ENCODE results near the gene SMAD3. TPM values are rescaled to one million over a fixed set of nuclear protein-coding genes. Genes with fewer than 3 reads are reported as not detected.

The SMAD3 gene
- polyA plus RNA-seq, 5 donors, result 40.4 to 54.0 (median 46.2) TPM

DNA sequence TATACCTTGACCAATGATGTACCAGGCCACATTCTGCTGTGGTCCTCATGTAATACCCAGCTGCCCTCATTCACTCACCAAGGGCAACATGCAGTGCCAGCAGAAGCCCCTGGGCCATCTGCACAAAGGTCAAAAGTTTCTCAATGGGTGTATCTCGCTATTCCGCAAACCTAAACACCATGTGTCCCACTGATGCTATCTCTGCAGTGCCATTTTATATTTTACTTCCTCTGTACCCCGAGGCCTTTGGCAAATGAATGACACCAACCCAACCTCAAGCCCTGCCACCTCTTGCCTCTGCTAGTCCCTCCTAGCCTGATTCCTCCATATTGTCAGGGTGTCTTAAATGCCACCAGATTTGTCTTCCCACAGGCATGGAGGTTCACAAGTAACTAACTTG is 129.9 kb downstream of the SMAD3 start:
- DNase-seq, result no peak

DNA sequence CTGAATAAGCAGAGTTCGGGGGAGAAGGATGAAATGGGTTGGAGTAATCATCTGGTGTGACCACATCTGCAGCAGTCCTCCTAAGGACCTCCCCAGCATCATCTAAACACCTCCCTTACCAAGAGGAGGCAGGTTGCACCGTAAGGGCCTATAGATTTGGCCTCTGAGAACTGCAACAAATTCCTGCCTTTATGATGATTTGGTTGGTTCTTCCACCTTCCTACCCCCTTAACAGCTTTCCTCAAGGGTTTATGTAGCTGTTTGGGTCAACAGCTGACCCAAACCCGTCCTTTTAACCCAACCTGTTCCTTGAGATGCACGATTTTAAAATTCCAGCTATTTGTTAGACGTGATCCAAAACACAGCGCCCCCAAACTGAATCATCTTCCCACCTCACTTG is 130.8 kb downstream of the SMAD3 start:
- DNase-seq, result no peak

DNA sequence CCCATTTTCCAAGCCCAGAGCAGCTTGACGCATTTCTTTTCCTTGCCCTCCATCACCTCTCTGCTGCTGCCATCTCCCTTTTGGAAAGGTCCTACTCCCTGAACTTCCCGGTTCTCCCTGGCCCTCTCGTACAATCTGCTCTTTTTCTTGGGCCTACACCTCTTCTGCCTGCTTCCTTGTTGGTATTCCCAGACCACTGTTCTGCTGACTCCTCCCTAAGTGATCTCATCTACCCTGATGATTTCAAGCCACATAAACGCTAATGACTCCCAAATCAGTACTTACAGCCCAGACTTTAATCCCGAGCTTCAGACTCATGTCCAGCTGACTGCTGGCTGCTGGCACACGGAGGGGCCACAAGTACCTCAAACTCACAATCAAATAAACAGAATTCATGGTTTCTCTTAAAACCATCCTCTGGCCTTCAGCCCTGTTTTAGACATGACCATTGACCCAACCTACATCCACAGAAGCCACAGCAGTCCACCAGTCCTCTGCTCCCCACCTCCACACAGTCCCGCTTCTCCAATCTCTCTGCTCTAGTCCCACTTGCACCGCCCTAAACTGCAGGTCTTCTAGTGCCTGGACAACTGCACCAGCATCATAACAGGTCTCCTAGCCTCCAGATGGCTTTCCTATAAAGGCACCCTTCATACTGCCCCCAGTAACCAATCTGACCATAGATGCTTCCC is 131.4 kb downstream of the SMAD3 start:
- DNase-seq, result no peak

DNA sequence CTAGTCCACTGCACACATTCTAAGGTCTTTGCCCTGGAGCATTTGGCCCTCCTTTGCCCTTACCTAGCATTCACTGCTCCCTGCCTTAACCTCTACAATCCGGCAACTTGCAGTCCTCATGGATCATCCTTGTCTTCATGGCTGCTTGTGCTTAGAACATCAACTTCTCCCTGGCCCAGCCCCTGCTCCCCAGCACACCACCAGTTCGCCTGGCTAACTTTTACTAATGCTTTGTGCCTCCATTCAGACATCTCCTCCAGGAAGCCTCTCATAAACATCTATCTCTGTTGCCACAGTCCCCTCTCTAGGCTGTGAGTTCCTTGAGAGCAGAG is 131.9 kb downstream of the SMAD3 start:
- DNase-seq, result no peak

DNA sequence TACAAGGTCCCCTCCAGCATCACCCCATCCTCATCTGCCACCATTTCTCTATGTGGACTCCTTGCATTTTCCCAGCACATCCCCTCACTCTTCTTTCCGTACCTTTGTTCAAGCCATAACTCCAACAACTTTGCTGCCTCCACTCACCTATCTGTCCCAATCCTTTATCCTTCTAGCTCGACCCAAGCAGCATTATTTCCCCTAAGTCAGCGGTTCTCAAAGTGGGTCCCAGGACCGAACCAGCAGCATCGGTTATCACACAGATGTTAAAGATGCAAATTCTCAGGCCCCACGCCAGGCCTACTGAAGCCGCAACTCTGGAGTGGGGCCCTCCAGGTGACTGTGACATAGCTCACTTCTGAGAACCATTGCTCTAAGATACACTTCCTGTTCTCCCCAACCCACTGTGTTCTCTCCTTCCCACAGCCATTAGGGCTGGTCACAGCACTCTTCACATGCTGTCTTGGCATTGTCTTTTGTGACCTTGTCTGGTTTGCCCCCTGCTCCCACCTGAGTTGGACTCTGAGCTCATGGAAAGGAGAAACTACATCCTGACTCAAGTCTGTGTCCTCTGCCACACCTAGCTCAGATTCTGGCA is 132.9 kb downstream of the SMAD3 start:
- DNase-seq, result no peak

DNA sequence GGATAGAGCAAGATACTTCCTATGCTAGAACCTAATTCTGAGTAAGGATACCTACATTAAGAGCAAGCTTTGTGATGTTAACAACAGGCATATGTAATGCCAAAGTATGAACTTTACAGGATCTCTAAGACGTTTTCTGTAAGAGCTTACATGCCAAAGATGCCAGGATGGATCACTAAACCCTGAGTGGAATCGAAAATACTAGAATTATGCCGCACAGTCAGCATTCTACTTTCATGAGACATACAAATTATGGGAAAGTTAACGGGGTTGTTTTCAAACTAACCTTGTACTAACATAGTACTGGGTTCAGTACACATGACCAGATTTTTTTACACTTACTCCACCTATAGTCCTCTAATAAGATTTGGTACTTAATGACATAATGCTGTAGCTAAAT is 134.0 kb downstream of the SMAD3 start:
- DNase-seq, result no peak

DNA sequence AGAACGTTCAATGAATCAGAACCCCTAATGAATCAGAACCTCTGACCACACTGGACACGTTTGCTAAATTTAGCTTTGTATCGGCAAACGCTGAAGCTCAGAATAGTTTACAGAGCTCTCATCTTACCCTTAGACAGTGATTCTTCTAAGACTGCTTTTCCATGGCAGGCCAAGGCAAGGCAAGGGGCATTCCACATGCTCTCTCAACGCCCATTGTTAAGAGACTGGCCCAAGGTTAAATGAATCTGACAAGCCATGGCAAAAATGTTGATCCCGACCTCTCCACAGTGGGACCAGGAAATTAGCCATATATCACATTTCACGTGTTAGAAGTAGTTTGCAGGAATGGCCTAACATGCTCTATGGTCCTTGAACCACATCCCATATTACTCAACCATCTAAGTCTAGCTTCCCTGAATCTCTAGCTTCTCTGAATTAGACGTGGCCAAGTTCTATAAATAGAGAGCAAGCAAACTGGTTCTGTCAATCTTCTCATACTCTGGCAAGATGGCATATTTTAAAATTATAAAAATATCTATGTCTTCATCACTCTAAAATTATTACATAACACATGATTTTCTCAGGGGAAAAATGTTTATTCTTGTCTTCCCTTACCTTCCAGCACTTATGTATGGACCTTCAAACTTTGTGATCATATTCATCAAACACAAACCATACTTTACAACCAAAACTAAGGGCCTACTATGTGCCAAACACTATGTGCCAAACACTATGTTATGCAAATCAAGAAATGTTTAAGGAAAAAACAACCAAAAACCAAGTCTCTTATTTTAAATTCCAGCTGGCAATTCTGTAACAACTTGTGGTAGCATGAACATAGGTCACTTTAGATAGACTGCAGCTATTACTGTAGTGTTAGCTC is 134.7 kb downstream of the SMAD3 start:
- DNase-seq, result no peak

DNA sequence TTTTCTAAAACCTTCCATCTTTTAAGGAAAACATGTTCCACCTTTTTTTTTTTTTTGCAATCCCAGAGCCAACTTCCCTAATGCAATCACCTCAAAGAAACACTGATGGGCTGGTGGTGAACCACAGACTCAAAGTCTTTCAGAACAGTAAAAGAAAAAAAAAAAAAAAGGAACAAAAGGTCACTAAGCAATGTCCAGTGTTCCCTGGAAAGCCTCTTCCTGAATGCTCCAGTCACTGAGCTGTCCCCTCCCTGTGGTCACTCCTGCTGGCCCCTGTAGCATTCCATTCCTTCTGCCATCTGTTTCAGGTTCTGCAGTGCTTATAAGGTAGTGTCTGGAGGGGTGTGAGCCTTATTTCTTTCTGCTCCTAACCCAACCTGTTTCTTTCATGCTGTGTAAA is 135.7 kb downstream of the SMAD3 start:
- no peak for DNase-seq

DNA sequence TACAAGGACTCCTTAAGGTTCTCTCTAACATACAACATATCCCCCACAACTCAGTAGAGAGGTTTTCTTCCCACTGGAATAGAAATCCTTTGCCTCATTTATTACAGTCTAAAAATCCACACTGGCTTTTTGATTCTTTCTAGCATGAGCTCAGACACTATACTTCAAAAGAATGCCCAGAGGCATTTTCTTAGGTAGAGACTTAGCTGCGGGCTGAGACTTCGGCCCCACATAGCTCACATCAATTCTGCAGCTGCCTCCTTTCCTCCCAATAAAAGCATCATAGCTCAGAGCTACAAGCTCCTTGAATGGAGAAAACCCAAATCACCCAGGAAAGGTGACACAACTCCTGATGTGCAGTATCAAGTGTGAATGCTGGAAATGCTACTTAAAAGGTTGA is 136.7 kb downstream of the SMAD3 start:
- no peak for DNase-seq

DNA sequence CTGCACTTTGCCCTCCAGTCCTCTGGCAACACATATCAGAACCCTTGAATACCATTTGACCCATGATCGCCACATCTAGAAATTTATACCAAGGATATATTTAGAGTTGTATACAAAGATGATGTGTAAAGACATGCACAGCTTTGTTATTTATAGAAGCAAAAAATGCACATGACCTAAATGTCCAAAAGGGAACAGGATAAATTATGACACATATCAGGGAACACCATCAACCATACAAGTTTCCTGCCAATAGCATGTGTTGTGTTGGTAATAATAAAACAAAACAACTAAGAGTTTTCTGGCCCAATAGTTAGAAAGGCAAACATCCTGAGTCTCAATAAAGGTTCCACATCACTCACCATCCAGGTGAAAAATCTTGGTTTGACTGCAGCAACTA is 137.6 kb downstream of the SMAD3 start:
- no peak for DNase-seq

DNA sequence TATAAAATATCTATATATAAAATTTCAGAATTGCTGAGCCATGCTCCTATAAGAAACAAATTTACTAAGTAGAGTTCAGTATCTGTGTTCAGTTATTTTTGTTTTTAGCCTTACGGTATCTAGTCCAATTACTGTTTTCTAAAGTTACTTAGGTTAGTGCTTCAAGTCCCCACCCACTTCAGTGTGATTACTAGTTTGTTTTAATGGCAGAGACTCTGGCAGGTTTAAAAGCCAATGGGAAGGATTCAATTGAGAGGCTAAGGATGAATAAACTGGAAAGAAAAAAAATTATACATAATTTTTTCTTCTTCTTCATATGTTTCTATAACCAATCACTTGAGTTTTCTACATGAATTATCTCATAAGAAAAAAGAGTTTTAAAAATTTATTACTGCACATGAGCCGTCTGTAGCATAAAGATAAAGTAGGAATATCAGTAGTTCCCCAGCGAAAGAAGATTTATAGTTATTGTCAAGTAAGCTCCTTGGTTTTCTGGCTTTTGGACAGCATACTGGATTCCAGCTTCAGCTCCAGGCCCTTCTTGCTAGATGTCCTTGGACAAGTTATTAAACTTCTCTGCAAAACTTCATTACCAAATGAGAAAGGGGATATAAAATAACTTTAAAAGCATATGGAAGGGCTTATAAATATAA is 142.3 kb downstream of the SMAD3 start:
- no peak for DNase-seq

DNA sequence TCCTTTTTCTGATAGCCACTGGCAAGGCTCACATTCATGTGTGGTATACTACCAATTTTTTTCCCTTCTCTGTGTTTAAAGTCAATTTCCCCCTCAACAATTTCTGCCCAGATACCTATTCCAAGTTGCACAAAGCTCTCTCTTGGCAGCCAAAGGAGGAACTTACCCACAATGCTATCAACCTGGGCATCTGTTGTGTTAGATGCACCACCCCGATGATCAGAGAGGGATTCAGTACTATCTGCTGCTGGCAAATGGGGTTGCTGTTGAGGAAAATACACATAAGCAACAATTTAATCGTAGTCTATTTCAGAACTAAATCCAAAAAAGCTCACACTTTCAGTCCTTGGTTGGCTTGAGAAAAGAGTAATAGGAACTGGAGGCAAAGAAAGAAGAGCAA is 143.0 kb downstream of the SMAD3 start:
- DNase-seq, result no peak

DNA sequence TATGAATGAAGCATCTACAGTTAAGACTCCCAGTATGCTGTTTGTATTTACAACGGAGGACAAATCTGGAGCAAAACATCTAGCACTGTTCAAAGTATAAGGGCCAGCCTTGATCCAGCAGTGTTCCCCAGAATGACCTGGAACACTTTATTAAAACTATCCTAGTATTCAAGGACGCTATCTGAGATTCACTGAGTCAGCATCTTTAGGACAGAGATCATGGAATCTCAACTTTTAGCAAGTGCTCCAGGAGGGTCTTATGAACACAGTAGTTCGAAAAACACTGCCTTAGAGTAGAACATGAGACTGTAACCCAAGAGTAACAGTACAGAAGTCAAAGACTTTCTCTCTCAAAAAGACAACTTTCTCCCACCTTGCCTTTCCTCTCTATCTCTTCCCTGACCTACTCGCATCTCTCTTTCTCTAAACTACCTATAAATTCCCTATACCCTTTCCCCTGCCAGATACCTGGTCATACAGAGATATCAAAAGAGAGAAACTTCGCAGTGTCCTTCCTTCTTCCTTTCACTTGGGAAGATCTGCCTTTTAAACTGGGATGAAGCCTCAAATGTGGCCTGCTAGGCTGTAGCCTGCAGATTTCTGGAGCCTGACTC is 145.3 kb downstream of the SMAD3 start:
- no peak for DNase-seq

DNA sequence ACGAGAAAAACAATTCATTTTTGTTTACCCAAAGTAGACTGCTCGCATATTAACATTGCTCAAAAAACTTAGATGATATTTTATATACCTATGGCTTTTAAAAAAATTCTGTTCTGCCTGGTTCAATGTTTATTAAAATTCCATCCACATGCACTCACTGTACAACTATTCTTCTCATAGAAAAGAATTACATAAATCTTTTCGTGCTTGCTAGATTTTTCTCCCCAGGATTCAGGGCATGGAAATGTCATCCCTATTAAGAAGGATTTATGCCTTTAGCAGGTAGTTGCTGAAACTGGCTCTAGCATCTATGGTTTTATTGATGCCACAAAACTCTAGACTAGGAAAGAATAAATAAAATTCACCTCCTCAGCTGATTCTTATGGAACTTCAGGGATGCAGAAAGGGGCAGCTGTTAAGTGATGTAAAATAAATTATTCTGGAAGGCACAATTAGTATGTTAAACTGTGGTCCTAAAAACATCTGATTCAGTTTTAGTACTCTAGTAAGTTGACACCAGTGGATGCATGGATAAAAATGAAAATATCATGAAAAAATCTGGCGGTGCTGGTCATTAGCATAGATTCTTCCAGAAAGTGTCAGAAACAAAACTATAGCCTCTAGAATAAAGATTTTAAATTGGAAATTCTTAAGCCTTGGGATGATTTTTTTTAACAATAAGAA is 147.4 kb downstream of the SMAD3 start:
- no peak for DNase-seq

DNA sequence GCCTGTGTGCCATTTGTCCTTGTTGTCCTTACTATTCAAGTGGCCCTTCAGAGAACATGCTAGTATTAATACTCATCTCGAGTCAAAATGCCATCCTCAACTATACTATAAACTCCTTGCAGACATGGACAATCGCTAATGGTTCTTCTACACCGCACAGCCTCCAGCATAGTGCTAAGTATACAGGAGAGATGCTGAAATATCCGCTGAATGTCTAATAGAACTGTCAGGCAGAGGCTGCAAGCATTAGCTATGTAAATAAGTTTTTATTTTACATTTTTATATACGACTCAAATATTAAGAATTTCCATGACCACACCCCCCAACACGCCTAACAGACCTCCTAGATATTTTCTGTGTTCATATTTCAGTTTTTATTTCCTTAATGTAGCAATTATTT is 149.7 kb downstream of the SMAD3 start:
- no peak for DNase-seq

DNA sequence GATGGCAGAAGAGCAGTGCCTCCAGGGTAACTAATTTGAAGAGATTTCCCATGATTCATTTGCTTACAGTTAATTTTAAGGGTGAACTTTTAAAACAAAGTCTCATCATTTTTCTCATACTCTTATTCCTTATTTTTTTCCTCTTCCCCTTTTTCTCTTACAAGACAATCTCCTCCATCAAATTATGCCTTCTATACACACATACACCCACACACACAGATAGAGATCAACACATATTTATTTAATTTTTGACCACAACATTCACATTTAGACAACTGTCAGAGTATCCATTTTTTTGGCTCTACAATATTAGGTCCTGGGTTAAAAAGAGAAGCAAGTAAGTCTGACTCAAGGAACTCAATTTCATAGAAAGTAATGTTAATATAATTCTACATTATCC is 151.5 kb downstream of the SMAD3 start:
- no peak for DNase-seq

DNA sequence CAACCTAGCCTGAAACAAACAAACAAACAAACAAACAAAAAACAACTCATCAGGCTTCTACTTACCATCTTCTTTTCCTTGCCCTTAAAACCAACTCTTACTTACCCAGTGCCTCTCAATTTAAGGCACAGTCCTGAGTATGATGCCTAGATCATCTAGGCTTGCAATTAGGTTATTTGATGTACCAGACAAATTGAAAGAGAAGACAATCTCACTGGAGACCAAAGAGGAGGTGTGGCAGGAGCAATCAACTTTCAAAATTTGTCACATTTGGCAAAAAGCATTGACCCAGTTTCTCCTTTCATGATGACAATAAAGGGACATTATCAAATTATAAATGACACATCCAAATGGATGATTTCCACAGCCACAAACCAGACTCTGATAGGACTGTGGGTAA is 153.0 kb downstream of the SMAD3 start:
- no peak for DNase-seq

DNA sequence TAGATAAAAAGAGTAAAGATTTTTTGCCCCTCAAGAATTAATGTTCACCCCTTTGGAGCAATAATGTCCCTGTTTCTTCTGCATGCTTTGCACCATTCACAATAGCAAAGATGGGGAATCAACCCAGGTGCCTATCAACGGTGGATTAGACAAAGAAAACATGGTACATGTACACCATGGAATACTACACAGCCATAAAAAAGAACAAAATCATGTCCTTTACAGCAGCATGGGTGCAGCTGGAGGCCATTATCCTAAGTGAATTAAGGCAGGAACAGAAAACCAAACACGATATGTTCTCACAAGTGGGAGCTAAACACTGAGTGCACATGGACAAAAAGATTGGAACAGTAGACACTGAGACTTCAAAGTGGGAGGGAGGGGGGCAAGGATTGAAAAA is 153.9 kb downstream of the SMAD3 start:
- DNase-seq, result no peak

DNA sequence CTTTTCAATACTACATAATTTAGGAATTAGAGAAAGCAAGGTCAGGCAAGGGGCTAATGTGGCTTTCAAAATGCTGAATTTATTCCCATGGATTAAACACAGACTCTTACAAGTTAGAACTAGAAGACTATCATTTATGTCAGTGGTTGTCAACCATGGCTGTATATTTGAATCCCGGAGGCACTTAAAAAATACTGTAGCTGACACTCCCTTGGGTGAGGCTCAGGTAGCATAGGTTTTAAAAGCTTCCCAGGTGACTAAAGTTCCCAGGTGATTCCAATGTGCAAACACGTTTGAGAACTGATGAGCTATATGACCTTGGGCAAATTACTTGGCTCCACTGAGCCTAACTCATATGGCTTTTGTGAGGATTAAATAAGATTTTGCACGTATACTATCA is 159.5 kb downstream of the SMAD3 start:
- no peak for DNase-seq

DNA sequence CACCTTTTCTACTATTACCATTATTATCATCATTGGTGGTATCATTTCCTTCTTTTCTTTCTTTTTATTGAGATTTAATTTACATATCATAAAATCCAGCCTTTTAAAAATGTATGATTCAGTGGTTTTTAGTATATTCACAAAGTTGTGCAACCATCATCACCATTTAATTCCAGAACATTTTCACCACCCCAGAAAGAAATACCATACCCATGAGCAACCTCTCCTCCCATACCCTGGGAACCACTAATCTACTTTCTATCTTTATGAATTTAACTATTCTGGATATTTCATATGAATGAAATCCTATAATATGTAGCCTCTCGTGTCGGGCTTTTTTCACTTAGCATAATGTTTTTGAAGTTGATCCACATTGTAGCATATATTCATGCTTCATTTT is 159.9 kb downstream of the SMAD3 start:
- DNase-seq, result no peak

DNA sequence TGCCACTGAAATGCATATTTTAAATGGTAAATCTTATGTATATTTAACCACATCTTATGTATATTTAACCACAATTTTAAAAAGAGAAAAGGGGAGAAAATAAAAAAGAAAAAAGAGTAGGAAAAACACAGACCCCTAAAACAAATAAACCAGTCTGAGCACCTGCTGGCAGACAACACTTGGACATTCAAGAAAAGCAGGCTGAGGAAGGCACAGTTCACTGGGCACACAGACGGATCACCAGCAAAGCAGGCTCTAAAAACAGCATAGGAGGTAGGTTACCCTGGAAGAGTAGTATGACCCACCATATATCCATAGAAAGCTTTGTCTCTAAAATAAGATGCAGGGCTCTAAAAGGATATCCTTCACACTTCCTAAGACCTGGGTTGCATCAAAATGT is 162.0 kb downstream of the SMAD3 start:
- no peak for DNase-seq

DNA sequence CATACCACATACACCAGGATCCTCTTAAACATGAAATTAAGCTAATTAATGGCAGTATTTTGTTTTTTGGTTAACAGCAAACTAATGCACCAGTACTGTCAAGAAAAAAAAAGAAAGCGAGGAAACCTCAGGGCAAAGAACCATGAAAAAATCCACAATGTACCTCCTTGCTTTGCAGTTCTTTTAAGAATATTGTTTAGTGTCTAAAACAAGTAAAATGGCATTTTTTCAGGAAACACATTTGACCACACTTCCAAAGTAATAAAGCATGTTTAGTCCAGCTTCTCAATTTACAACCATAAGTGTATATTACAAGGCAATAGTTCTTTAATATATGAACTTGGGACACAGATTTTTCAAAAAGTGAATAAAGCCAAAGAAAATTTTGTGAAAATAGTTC is 162.4 kb downstream of the SMAD3 start:
- DNase-seq, result no peak
